Skeletal muscle tissue (tissue), 4 donors: ENCODE measurements around the gene CALHM3. TPM values are rescaled to one million over a fixed set of nuclear protein-coding genes. Genes with fewer than 3 reads are reported as not detected.

Source experiments
- H3K27ac ChIP-seq: one replicate; pipeline ENCODE4 v1.7.0; 2013; ENCODE audit warnings: mild to moderate bottlenecking, low read depth, low read length, inconsistent platforms
- H3K27me3 ChIP-seq, 3 donors: one replicate each; pipeline ENCODE4 v1.7.0; 2013; ENCODE audit warnings: low read length in 3 of 3; ENCODE audit not compliant: control insufficient read depth in 3 of 3, insufficient read depth in 3 of 3
- H3K36me3 ChIP-seq, 3 donors: one replicate each; pipeline ENCODE4 v1.7.0; 2013; ENCODE audit warnings: low read length in 3 of 3; ENCODE audit not compliant: control insufficient read depth in 3 of 3, insufficient read depth in 3 of 3
- H3K4me1 ChIP-seq, 3 donors: one replicate each; pipeline ENCODE4 v1.7.0; 2013; ENCODE audit warnings: low read length in 3 of 3, mild to moderate bottlenecking in 3 of 3; ENCODE audit not compliant: control insufficient read depth in 3 of 3, insufficient read depth in 3 of 3
- H3K4me3 ChIP-seq, 3 donors: one replicate each; pipeline ENCODE4 v1.7.0; 2013; ENCODE audit warnings: low read length in 3 of 3
- H3K9ac ChIP-seq, 3 donors: one replicate each; pipeline ENCODE4 v1.7.0; 2013; ENCODE audit warnings: low read length in 3 of 3, mild to moderate bottlenecking in 3 of 3, moderate library complexity in 2 of 3, low read depth in 1 of 3
- H3K9me3 ChIP-seq, 3 donors: one replicate each; pipeline ENCODE4 v1.7.0; 2013; ENCODE audit warnings: low read length in 3 of 3; ENCODE audit not compliant: control insufficient read depth in 3 of 3
- total RNA-seq: library from RNA; depleted of rRNA; stranded (reverse); fragments of >200 nt; gene quantifications from one replicate; pipeline ENCODE4 v1.2.3, GENCODE V29; 2014
- donor health status: Osteomylitis.

CALHM3 gene
- total RNA-seq, 1 donor from 2014 or later = not detected

DNA sequence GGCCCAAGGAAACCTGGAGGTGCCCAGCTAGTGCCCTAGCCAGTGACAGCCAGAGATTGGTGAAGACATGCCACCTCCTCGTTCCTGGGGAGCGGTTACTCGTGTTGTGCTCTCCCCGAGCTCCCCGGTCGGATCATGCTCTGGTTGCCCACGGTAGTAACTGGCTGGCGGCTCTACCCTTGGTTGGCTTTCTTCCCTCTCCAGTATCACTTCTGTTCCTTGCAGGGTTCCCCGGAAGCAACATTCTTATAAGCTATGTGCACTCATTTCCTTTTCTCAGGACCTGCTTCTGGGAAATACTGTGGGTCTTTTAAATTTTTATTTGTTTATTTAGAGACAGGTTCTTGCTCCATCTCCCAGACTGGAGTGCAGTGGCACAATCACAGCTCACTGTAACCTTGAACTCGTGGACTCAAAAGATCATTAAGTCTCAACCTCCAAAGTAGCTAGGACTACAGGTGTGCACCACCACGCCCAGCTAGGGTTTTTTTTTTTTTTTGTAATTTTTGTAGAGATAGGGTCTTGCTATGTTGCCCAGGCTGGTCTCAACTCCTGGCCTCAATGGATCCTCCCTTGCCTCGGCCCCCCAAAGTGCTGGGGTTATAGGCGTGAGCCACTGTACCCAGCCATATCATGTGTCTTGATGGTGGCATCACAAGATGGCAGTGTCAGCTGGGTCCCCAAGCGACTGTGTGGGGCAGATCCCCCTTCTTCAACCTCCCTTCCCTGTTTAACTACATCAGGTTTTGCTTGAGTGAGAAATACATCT, 13.4 kb downstream of the CALHM3 start:
- Histone ChIP-seq H3K4me1 (peaks cover 0 to under 1% (median 0%) of the 10 kb centered on the region in 3 donors), H3K9me3 (no peaks in the 10 kb centered on the region), H3K27me3 (no peaks in the 10 kb centered on the region), H3K36me3 (no peaks in the 10 kb centered on the region), H3K27ac (no peak overlapping the region), H3K4me3 (no peak overlapping the region), H3K9ac (no peak overlapping the region)

- no peaks in the 10 kb centered on the region for H3K9me3 ChIP-seq
- no peaks in the 10 kb centered on the region for H3K27me3 ChIP-seq
Observed at GRCh38 chr10:103463499-103463898, 15.5 kb downstream of the CALHM3 start.

GRCh38 chr10:103459615-103460014, 19.4 kb downstream of the CALHM3 start:
- no peak overlapping the region for H3K27ac ChIP-seq
- no peaks in the 10 kb centered on the region for H3K36me3 ChIP-seq
- no peak overlapping the region for H3K4me3 ChIP-seq
- H3K4me1 ChIP-seq = no peaks in the 10 kb centered on the region
- no peaks in the 10 kb centered on the region for H3K9me3 ChIP-seq
- no peak overlapping the region for H3K9ac ChIP-seq
- no peaks in the 10 kb centered on the region for H3K27me3 ChIP-seq

More at GRCh38 chr10:103463499-103463898, 15.5 kb downstream of the CALHM3 start:
- Histone ChIP-seq H3K27ac (no peak overlapping the region), H3K9ac (no peak overlapping the region), H3K4me1 (no peaks in the 10 kb centered on the region), H3K36me3 (no peaks in the 10 kb centered on the region), H3K4me3 (no peak overlapping the region)

DNA sequence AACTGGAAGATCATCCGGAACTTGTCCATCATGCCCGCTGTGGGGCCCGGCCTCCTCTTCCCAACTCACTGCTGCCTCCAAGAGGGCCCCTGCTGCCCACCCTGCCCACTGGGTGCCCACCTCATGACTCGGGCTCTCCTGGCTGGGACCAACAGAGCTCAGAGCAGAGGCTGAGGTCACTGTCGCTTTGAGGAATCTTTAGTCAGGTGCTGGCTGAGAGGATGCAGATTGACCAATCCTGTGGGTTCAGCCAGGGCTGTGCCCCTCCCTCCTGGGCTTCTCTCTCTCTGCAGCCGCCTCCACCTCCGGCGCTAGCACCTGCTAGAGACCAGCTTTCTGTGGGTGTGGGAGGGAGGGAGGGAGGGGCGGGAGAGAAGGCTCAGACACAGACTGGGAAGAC, 20.3 kb downstream of the CALHM3 start, which contains the start of gene CALHM1:
Gene CALHM1 (minus strand): TSS at position 181 of the 400 bp plus-strand sequence. CDS start 149 bp downstream, at position 32.
- no peak within 1 kb of the TSS for H3K27ac ChIP-seq
- H3K4me1 ChIP-seq = no peaks in the 10 kb centered on the region
- no peak within 1 kb of the TSS for H3K9ac ChIP-seq
- H3K4me3 ChIP-seq = no peak within 1 kb of the TSS
- H3K36me3 ChIP-seq = no peaks in the 10 kb centered on the region
- H3K9me3 ChIP-seq = no peaks in the 10 kb centered on the region
- H3K27me3 ChIP-seq = no peaks in the 10 kb centered on the region

GRCh38 chr10:103457896-103458583, 21.0 kb downstream of the CALHM3 start:
- no peaks in the 10 kb centered on the region for H3K36me3 ChIP-seq
- H3K9me3 ChIP-seq = no peaks in the 10 kb centered on the region
- H3K9ac ChIP-seq = no peak overlapping the region
- no peaks in the 10 kb centered on the region for H3K27me3 ChIP-seq
- H3K4me3 ChIP-seq = no peak overlapping the region
- H3K27ac ChIP-seq = no peak overlapping the region
- peaks cover 0 to under 1% (median 0%) of the 10 kb centered on the region in 3 donors for H3K4me1 ChIP-seq

DNA sequence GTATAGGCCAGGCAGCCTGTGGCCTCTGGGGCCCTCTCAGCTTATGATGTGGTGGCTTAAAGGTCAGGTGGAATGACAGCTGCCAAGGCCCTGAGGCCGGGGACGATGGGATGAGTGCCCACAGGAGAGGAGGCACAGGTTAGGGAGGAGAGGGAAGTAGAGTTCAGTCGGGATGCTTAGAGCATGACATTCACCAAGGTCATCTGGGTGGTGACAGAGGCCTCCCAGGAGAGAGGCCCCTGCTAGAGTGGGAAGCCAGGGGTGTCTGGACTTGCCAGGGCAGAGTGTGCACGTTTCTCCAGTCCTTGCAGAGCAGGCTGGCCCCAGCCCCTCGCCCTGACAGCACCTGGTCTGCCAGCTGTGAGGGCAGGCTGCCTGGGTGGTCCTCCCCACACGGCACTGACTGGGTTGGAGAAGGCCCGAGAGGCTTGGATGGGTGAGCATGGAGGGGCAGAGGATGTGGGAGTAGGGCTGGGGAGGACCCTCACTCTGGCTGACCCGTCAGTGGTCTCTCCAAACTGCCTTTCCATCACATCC, 21.8 kb downstream of the CALHM3 start:
- no peak overlapping the region for H3K9ac ChIP-seq
- no peaks in the 10 kb centered on the region for H3K36me3 ChIP-seq
- peaks cover 0 to 3% (median 0%) of the 10 kb centered on the region in 3 donors for H3K27me3 ChIP-seq
- H3K27ac ChIP-seq = no peak overlapping the region
- H3K4me3 ChIP-seq = no peak overlapping the region
- peaks cover 6 to 8% (median 7%) of the 10 kb centered on the region in 3 donors for H3K4me1 ChIP-seq
- no peaks in the 10 kb centered on the region for H3K9me3 ChIP-seq

DNA sequence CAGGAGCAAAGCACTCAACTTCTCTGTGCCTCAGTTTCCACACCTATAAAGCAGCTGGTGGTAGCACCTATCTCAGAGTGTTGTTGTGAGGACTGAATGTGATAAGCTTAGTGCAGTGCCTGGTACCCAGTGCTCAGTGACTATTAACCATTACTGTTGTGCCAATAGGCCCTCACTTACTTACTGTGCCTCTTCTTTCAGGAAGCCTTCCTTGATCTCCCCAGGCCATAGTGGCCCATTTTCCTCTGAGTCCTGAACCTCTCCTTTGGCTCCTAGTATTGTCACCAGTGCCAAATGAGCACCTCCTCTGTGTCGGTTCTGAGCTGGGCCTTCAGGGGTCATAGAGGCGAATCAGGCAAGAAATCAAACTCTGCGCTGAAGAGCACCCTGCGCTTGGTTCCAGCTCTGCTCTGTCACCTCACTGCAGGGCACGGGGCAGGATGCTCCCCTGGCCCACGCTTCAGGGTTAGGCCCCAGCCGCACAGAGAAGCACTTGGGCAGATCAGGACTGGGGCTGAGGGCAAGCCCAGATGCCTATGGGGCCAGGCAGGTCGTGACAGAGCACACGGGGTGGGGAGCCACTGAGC, 22.9 kb downstream of the CALHM3 start:
- Histone ChIP-seq H3K9me3 (no peaks in the 10 kb centered on the region), H3K4me1 (peaks cover 6 to 9% (median 8%) of the 10 kb centered on the region in 3 donors), H3K4me3 (no peak overlapping the region), H3K9ac (no peak overlapping the region), H3K27ac (no peak overlapping the region), H3K27me3 (peaks cover 0 to 11% (median 0%) of the 10 kb centered on the region in 3 donors), H3K36me3 (no peaks in the 10 kb centered on the region)

GRCh38 chr10:103455235-103455634, 23.8 kb downstream of the CALHM3 start:
- Histone ChIP-seq H3K36me3 (no peaks in the 10 kb centered on the region), H3K9me3 (no peaks in the 10 kb centered on the region), H3K4me3 (no peak overlapping the region), H3K27ac (no peak overlapping the region), H3K9ac (no peak overlapping the region), H3K27me3 (peaks cover 0 to 11% (median 0%) of the 10 kb centered on the region in 3 donors), H3K4me1 (peaks cover 12 to 16% (median 14%) of the 10 kb centered on the region in 3 donors)

- no peak overlapping the region for H3K4me3 ChIP-seq
- H3K36me3 ChIP-seq = peaks cover 4 to 11% (median 9%) of the 10 kb centered on the region in 3 donors
- H3K4me1 ChIP-seq = peaks cover 24 to 28% (median 26%) of the 10 kb centered on the region in 3 donors
- no peak overlapping the region for H3K9ac ChIP-seq
- no peaks in the 10 kb centered on the region for H3K9me3 ChIP-seq
- peaks cover 0 to 11% (median 0%) of the 10 kb centered on the region in 3 donors for H3K27me3 ChIP-seq
- H3K27ac ChIP-seq = no peak overlapping the region
Observed at GRCh38 chr10:103454026-103454425, 25.0 kb downstream of the CALHM3 start.
